Small intestine (tissue), 7 donors: ENCODE data around the gene RABGAP1. TPM values are rescaled to one million over a fixed set of nuclear protein-coding genes. Genes with fewer than 3 reads are reported as not detected.

Source experiments
- DNase-seq, 2 donors: peaks; one replicate each; pipeline versions ENCODE4 v3.0.0 to v3.0.0-alpha.2; 2013
- FAIRE-seq: peaks from 2 replicates; lab custom pipeline; 2012; peaks lifted over from hg19 to GRCh38; lab: Jason Lieb, UNC
- H3K27ac ChIP-seq, 3 donors: one replicate each; pipeline ENCODE4 v1.5.1; 2013; ENCODE audit warnings: low read length in 2 of 3, mild to moderate bottlenecking in 2 of 3, control low read depth in 1 of 3, inconsistent platforms in 1 of 3, low read depth in 1 of 3, moderate library complexity in 1 of 3
- H3K27me3 ChIP-seq, 3 donors: one replicate each; pipeline ENCODE4 v1.6.1; 2013; ENCODE audit warnings: low read length in 3 of 3, inconsistent platforms in 1 of 3; ENCODE audit not compliant: control insufficient read depth in 3 of 3, insufficient read depth in 3 of 3
- H3K36me3 ChIP-seq, 3 donors: one replicate each; pipeline ENCODE4 v1.6.1; 2013; ENCODE audit warnings: low read length in 3 of 3, inconsistent platforms in 1 of 3, low read depth in 1 of 3, mild to moderate bottlenecking in 1 of 3, moderate library complexity in 1 of 3; ENCODE audit not compliant: control insufficient read depth in 3 of 3, insufficient read depth in 2 of 3
- H3K4me1 ChIP-seq, 3 donors: one replicate each; pipeline ENCODE4 v1.6.1; 2013; ENCODE audit warnings: low read length in 2 of 3, inconsistent platforms in 1 of 3, low read depth in 1 of 3, mild to moderate bottlenecking in 1 of 3, moderate library complexity in 1 of 3; ENCODE audit not compliant: control insufficient read depth in 3 of 3, insufficient read depth in 2 of 3
- H3K4me3 ChIP-seq, 3 donors: one replicate each; pipeline ENCODE4 v1.5.1; 2013; ENCODE audit warnings: low read length in 3 of 3, control low read depth in 1 of 3, inconsistent platforms in 1 of 3, low read depth in 1 of 3, mild to moderate bottlenecking in 1 of 3, moderate library complexity in 1 of 3
- H3K9me3 ChIP-seq, 2 donors: one replicate each; pipeline ENCODE4 v1.6.1; 2013; ENCODE audit warnings: low read depth in 1 of 2, low read length in 1 of 2; ENCODE audit not compliant: control insufficient read depth in 2 of 2, insufficient read depth in 1 of 2
- whole genome bisulfite sequencing, 3 donors: extraction: QIAGEN DNeasy Blood & Tissue Kit; methylation state at CpG; one replicate each; pipeline ENCODE4 v1.1.7; 2013; 5-methylcytosine and 5-hydroxymethylcytosine counted together
- polyA plus RNA-seq, 4 donors: library from polyadenylated mRNA; stranded (reverse) in 3 of 4; unstranded in 1 of 4; fragments of 200-250 nt in 3 of 4; fragments of 120-200 nt in 1 of 4; gene quantifications; one replicate each; pipeline versions ENCODE4 v1.2.1 to v1.2.3, GENCODE V29; 2013
- donor health status: healthy with polysubstance abuse.
- donor health status: control.
- donor health status: control.
- donor health status: Bipolar disorder and iron deficiency.
- donor health status: healthy.

RABGAP1 gene
- polyA plus RNA-seq, 4 donors, result 5.9 to 35.1 (median 8.5) TPM

- Histone ChIP-seq H3K4me3 (no peak overlapping the region), H3K4me1 (peaks cover 0 to 6% (median 0%) of the 10 kb centered on the region in 3 donors), H3K9me3 (no peaks in the 10 kb centered on the region), H3K27me3 (no peaks in the 10 kb centered on the region), H3K36me3 (peaks cover 0 to 8% (median 8%) of the 10 kb centered on the region in 3 donors), H3K27ac (peak overlapping the region in 1 of 3 donors; percentile 11)
- DNase-seq, result peak; percentile 29 to 74
- WGBS, 3 donors, result 31 to 63% (median 36%) methylated on average over 3 of the region's 3 CpGs
- FAIRE-seq, result no peak
These were observed 180.6 kb downstream of the RABGAP1 start for GRCh38 chr9:123121457-123121856.

GRCh38 chr9:123127512-123128075 lies 186.8 kb downstream of the RABGAP1 start:
- no peak overlapping the region for H3K27ac ChIP-seq
- no peaks in the 10 kb centered on the region for H3K9me3 ChIP-seq
- no peaks in the 10 kb centered on the region for H3K27me3 ChIP-seq
- peaks cover 5 to 21% (median 9%) of the 10 kb centered on the region in 3 donors for H3K36me3 ChIP-seq
- H3K4me3 ChIP-seq, result no peak overlapping the region
- H3K4me1 ChIP-seq, result no peaks in the 10 kb centered on the region
- DNase-seq, result no peak
- no peak for FAIRE-seq
- WGBS, 3 donors, result 89 to 94% (median 94%) methylated on average over 3 of the region's 3 CpGs

DNA sequence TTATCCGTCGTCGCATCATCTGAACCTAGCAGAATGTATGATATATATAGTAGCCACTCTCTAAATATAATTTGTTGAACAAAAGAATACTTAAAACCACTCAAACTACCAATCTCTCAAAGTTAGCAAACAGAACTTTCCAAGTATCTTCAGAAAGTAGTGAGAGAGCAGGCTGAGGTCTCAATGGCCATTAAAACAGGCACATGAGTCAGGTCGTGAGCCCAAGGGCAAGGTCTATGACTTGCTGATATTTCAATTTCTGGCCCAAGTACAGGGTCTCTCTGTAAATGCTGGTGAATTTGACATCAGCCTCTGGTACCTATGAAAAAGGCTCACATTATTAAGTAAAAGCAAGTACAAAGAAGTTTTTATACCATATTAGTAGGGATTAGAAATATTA lies 187.8 kb downstream of the RABGAP1 start:
- H3K27me3 ChIP-seq, result no peaks in the 10 kb centered on the region
- H3K4me3 ChIP-seq, result no peak overlapping the region
- FAIRE-seq (no peak), DNase-seq (no peak)
- no peaks in the 10 kb centered on the region for H3K9me3 ChIP-seq
- 97 to 98% (median 97%) methylated on average over 4 of the region's 4 CpGs for WGBS, 3 donors
- no peaks in the 10 kb centered on the region for H3K4me1 ChIP-seq
- H3K27ac ChIP-seq, result no peak overlapping the region
- peaks cover 5 to 24% (median 12%) of the 10 kb centered on the region in 3 donors for H3K36me3 ChIP-seq

DNA sequence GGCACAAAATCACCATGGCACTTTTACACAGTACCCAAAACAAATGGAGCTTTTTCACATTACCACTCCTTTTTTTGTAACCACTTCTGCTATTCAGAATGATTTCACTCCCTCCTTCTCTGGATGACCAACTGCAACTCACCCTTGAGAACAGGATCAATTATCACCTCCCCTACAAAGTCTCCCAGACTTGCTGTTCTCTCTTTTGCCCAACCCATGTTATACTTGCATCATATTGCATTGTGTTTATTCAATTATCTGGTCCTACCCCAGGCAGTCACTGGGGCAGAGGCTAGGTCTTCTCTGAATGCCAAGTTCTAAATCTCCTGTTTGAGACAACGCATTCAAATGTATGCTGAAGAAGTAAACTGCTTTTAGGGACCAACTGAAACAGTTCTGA lies 188.6 kb downstream of the RABGAP1 start:
- H3K27ac ChIP-seq, result no peak overlapping the region
- no peaks in the 10 kb centered on the region for H3K27me3 ChIP-seq
- no peaks in the 10 kb centered on the region for H3K9me3 ChIP-seq
- 97 to 99% (median 98%) methylated on average over 1 of the region's 1 CpG for WGBS, 3 donors
- DNase-seq (no peak), FAIRE-seq (no peak)
- no peak overlapping the region for H3K4me3 ChIP-seq
- no peaks in the 10 kb centered on the region for H3K4me1 ChIP-seq
- H3K36me3 ChIP-seq, result peaks cover 5 to 22% (median 12%) of the 10 kb centered on the region in 3 donors

GRCh38 chr9:123131258-123131657 lies 190.4 kb downstream of the RABGAP1 start:
- Histone ChIP-seq H3K27ac (no peak overlapping the region), H3K9me3 (no peaks in the 10 kb centered on the region), H3K27me3 (no peaks in the 10 kb centered on the region), H3K4me3 (no peak overlapping the region), H3K36me3 (peaks cover 5 to 28% (median 12%) of the 10 kb centered on the region in 3 donors), H3K4me1 (no peaks in the 10 kb centered on the region)
- 84 to 88% (median 88%) methylated on average over 1 of the region's 1 CpG for WGBS, 3 donors
- DNase-seq (no peak), FAIRE-seq (no peak)

GRCh38 chr9:123131993-123132392 lies 191.2 kb downstream of the RABGAP1 start:
- H3K27ac ChIP-seq, result no peak overlapping the region
- peaks cover 5 to 25% (median 12%) of the 10 kb centered on the region in 3 donors for H3K36me3 ChIP-seq
- no peak overlapping the region for H3K4me3 ChIP-seq
- no peaks in the 10 kb centered on the region for H3K4me1 ChIP-seq
- H3K9me3 ChIP-seq, result no peaks in the 10 kb centered on the region
- FAIRE-seq (no peak), DNase-seq (no peak)
- no peaks in the 10 kb centered on the region for H3K27me3 ChIP-seq

DNA sequence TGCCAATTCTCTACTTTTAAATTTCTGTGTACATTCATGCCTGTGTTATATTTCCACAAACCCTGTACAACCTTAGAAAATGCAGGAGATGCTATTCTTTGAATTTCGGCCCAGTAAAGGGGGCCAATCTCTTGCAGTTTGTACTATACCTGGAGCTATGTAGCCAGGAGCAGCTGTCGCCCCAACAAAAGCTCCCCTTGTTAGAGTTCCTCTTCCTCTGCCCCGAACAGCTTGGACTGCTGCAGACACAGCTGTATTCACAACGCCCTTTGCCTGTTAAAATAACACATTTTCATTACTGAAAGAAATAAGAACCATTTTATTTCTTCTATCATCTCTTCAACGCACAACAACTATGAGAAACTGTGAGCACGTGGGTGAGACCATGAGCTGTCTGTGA lies 191.9 kb downstream of the RABGAP1 start:
- WGBS, 3 donors, result 91 to 94% (median 93%) methylated on average over 6 of the region's 6 CpGs
- Histone ChIP-seq H3K9me3 (no peaks in the 10 kb centered on the region), H3K4me1 (no peaks in the 10 kb centered on the region), H3K4me3 (no peak overlapping the region), H3K27me3 (no peaks in the 10 kb centered on the region), H3K36me3 (peaks cover 2 to 21% (median 12%) of the 10 kb centered on the region in 3 donors), H3K27ac (no peak overlapping the region)
- DNase-seq, result no peak
- FAIRE-seq, result no peak

GRCh38 chr9:123135430-123135829 lies 194.6 kb downstream of the RABGAP1 start:
- Histone ChIP-seq H3K27me3 (no peaks in the 10 kb centered on the region), H3K4me1 (no peaks in the 10 kb centered on the region), H3K4me3 (no peak overlapping the region), H3K9me3 (no peaks in the 10 kb centered on the region), H3K27ac (no peak overlapping the region), H3K36me3 (peaks cover 0 to 19% (median 9%) of the 10 kb centered on the region in 3 donors)
- no peak for FAIRE-seq
- DNase-seq, result no peak
- WGBS, 3 donors, result 87 to 99% (median 96%) methylated on average over 5 of the region's 5 CpGs

DNA sequence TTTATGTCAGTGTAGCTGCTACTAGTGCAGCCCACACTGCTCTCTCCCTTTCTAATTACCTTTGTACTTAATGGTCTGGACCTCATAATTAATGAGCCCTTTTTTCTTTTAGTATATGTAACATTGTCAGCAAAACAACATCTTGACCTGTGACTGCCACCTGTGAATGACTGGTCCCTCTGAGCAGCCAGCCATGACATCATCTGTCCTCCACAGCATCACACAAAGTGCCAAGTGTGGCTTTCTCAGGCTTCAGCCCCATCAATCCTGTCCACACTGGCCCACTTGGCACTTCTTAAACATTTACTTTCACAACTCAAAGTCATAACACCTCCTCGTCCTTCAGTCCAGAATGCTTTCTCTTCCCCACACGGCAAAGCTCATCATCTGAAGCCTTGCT lies 197.3 kb downstream of the RABGAP1 start:
- H3K9me3 ChIP-seq, result no peaks in the 10 kb centered on the region

More for the DNA sequence above, 197.3 kb downstream of the RABGAP1 start:
- DNase-seq, result no peak
- peaks cover 0 to 6% (median 5%) of the 10 kb centered on the region in 3 donors for H3K36me3 ChIP-seq
- WGBS, 3 donors, result 85 to 95% (median 92%) methylated on average over 2 of the region's 2 CpGs
- no peak for FAIRE-seq
- H3K4me1 ChIP-seq, result no peaks in the 10 kb centered on the region
- no peak overlapping the region for H3K4me3 ChIP-seq
- no peak overlapping the region for H3K27ac ChIP-seq
- H3K27me3 ChIP-seq, result no peaks in the 10 kb centered on the region
